Stimulated activated CD8-positive, alpha-beta memory T cell treated with anti-CD3 and anti-CD28 coated beads, Interleukin-12 subunit alpha, Interleukin-12 subunit beta, amount 100 ng/mL, for 1 hour (primary cell): ENCODE data around the gene MIR17HG.

Experiments used
- DNase-seq: peaks from one replicate; pipeline ENCODE4 v3.0.0-alpha.2; 2020; ENCODE audit warnings: low read depth

MIR17HG gene

DNA sequence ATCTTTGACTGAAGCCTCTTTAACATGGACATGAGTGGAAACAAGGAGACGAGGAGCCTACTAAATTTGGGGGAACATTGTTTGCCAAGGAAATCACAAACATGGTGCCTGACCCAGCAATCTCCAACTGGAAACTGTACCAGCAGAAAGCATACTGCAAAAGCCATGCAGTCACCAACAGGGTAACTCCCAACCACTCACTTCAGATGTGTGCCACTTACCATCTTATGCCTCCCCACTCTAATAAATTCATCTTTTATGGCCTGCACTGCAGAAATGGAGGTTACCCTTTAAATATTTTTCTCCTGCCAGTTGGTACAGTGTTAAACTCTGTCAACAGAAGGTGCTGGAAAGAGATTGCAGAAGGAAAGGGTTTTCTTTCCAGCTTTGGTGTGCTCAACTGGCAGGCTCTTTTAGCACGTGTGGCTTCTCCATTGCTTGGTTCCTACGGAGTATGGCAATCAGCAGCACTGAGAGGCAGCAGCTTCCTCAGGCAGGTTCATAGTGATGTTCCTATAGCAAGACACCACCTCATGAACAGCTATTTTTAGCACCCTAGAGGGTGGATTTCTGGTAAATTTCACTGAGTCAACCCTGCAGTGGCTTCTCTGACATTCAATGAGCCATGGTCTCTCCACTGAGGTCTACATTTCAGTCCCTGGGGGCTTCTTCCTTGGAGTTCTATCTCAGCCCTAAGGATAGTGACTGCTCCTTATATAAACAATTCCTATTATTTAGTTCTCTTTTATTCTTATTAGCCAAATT is 21.4 kb downstream of the MIR17HG start:
- no peak for DNase-seq

DNA sequence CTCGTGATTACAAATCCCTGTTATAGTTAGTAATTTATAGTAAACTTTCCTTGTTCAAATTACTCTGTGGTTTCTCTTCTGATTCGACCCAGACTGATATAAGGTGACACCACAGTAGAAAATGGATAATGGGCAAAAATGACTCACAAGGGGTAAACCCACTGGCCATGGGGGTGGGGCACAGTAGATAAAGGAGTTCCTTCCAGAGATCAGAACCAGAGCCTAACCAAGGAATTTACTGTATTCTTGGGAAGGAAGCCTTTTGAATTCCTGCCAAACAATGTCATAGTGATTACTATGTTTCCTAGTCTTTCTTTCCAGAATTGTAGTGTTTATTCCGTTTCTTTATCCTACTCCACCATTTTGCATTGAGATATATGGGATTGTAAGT is 21.9 kb downstream of the MIR17HG start:
- no peak for DNase-seq

DNA sequence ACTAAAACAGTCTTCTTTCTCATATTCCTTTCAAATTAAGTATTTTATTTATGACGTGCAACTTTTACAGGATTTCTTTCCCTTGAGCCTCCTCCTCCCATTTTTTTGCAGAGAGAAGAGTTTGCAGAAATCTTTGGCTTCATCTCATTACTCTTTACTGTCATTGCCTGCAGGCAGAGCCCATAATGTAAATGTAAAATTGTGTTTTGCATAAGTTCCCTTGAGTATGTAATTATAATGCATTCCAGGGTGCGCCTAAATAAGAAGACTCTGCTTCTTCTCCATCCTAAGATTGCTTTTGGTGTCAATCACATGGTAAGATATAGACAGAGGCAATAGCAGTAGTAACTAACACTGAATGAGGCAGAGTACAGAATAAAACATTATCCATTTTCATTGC is 23.0 kb downstream of the MIR17HG start:
- DNase-seq = no peak

DNA sequence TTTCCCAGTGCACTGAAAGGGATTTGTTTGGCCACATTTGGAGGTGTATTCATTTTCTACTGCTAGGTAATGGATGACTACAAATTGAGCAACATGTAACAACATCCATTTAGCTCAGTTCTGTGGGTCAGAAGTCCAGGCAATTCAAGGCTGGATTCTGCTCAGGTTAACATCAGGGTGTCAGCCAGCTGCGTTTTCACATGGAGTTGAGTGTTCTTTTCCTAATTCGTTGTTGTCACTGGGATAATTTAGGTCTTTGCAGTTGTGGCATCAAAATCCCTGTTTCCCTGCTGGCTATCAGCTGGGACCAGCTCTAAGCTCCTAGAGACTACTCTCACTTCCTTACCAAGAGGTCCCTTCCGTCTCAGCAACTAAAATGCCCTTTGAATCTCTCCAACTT is 25.4 kb downstream of the MIR17HG start:
- DNase-seq = no peak

DNA sequence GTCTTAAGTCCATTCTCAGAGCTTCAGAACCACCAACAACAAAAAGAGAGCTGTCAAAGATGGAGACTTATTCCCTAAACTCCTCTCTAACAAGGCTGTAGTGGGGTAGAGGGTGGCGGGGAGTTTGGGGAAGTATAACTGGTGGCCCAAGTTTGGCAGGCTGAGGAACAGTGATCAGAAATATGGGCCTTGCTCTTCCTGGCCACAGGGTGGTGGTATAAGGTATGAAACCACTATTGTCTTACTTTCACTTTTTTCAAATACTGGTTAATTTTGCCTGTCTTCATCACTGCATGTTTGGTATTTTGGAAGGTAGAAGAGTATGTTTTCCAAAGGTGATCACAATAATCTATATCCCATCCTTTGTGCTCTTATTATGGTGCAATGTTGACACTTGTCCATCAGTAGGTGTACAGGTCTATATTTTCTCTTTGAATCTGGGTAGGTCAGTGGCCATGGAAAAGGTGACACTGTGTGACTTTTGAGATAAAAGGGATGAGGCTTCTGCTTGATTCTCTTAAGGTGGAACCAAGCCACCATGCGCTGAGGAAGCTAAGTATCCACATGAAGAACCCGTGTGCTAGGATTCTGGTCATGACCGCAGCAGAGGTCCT is 27.7 kb downstream of the MIR17HG start:
- DNase-seq = no peak

DNA sequence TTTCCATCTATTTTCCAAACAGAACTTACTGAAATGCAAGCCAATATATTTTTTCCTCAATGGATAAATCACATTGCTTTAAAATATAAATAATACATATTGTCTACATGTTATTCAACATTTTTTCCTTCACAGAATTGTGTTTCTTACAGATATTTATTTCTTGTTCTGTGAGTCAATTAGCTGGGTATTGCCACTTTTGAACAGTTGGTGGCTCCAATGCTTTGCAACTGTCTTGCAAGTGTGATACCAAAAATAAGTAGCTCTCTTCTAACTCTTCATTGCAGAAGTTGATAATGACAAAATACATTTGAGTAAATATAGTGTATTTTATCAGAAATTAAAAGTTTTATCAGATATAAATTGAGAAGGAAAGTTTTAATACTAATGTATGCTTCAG is 33.9 kb downstream of the MIR17HG start:
- no peak for DNase-seq

DNA sequence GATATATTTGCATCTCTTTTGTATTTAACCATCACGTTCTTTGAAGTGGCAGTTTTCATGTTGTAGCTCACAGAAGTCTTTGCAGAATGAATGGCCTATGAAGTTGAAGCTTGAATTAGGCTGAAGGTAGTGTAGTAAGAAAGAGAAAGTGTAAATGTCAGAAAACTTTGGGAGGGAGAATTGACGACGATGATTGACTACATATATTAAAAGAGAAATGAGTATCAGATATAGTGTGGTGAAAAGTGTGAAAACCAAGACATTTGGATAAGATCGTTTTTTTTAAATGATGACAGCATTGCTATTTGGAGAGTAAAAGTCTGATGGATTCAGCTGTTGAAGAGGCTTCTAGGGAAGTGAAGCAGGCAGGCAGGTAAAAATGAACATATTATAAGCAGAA is 36.3 kb downstream of the MIR17HG start:
- DNase-seq = no peak

DNA sequence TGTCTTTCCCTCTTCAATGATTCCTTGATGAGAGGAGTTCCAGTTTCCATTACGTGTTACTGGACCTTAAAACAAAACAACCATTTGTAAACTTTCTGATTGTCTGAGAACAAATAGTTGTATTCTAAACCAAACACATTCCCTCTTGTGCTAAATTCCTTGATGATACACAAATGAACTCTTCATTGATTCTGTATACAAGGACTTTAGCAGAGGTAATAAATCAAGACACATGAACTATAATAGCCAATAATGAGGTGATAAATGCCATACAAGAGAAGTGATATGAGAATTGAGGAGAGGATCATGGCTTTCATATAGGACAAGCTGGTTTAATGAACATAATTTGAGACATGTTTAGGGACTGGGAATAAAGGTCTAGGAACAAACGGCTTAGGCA is 37.4 kb downstream of the MIR17HG start:
- DNase-seq = no peak

DNA sequence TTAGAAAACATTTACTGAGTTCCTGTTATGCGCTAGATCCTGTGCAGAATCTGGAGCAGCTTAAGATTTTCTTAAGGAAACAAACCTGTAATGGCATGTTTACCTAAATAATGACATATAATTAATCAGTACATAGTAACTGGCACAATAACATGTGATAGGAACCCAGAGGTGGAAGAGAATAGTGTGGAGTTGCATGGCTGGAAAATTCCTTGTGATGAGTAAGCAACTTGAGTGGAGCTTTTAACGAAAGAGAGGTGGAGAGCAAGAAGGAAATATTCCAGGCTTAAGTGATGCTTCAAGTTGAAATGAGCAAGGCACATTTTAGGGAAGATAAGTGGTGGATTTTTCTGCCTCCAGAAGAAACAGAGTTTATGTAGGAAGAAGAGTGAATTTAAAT is 41.7 kb downstream of the MIR17HG start:
- no peak for DNase-seq

DNA sequence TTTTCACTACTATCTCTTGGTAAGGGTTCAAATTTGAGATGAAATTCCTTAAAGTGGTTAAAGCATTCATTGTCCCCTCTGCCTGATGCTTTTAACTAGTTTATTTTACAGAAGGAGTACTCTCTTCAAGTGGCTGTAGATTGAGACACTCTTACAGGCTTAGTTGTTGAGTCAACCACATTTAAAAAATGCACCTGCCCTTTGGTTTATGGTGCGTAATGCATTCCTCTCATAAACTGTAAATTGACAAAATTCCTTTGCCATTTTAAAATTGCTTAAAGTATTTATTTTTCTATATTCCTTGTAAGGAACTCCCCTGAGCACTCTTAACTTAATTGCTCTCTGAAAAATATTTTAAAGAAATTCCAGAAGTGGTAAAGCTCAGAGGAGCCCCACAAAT is 50.1 kb downstream of the MIR17HG start:
- no peak for DNase-seq

DNA sequence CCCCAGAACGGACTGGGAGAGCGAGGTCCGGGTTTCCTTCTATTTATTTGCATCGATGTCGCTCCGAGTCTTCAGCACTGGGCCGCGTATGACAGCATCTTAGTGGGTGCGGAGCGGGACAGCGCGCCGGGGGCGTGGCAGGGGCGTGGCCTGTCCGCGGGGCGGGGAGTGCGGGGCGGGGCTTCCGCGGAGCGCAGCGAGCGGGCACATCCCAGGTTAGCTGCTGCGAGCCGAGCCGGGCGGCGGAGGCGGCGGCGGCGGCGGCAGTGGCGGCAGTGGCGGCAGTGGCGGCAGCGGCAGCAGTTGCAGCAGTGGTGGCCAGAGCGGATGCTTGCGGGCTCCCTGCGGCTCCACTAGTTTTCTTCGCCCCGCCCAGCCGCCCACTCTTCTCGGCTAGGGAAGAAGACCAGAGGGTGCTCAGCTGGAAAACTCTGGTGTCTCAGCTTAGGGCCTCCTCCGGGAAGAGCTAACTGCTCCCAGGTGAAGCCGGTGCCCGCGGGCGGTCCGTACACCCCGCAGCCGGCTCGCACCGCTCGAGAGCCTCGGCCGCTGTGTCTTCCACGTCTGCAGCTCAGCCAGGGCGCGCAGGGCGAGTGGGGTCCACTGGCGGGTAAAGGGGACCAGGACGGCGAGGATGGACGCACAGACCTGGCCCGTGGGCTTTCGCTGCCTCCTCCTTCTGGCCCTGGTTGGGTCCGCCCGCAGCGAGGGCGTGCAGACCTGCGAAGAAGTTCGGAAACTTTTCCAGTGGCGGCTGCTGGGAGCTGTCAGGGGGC is 51.1 kb downstream of the MIR17HG start, which contains the start of gene GPC5:
GPC5 (plus strand) TSS at position 209 of the 776 bp plus-strand sequence.
- DNase-seq = peak; percentile 63

DNA sequence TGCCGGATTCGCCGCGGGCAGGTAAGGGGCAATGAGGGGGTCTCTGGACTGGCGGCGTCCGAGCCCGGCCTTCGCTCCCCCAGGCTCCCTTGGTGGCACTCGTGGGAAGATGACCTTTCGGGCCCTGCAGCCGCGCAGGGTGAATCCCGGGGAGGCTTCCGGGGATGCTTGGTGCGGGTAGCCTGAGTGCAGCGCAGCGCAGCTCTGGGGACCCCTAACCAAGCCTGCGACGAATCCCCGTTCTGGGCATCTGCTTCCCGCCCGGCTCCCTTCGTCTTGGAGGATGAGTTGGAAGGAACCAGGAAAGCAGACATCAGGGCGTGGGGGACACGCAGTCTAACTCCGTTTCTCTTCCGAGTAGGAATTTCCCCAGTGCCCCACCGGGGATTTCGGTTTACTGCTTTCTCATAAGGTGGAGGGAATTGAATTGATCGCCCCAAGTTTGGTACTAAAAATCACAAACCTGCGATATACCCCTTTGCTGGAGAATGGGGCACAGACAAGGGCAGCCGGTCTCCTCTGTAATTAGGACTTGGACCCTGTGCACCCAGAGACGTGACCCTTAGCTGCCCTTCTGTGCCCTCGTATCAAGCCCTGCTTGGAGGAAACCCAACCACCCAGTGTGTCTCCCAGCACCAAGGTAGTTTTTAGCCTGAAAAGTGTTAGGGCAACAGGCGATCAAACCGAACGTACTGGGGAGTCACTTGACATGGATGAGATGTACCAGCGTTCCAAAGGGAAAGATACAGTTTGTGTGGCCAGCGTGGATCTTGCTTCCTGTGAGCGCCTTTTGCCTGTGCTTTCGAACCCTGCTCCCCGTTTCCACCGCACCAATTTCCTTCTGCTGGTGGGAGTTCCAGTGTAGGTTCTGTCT is 51.9 kb downstream of the MIR17HG start:
- no peak for DNase-seq

DNA sequence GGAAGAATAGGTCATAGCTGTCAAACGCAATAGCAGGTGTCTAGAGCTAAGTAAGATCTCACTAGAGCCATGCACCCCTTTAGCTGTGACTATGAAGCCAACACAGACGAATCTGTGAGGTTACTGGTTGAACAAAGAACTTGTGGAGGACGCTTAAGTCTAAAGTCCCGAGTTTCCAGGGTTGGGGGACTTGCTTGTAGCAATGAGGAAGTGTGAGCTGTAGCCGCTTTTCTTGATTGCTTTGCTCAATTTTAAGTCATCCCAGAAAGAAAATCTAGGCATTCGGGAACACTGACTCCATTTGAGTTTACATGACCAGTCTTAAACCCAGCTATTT is 52.5 kb downstream of the MIR17HG start:
- no peak for DNase-seq

DNA sequence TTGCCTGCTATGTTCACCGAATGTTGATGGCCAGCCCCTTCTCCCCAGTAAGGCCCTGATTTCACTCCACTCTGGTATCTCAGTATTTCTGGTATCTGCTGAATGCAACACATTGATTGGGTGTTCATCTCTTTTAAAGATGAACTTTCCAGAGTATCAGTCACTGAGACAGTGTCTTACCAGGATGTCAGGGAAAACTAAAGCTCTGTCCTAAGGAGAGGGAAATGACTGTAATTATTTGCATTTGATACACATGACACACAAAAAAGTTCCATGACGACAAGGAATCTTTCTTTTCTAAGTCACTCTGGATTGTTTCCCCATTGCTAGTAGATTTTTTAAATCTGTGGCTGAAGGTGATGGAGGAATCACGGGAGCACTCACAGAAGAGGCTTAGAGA is 53.2 kb downstream of the MIR17HG start:
- DNase-seq = no peak

DNA sequence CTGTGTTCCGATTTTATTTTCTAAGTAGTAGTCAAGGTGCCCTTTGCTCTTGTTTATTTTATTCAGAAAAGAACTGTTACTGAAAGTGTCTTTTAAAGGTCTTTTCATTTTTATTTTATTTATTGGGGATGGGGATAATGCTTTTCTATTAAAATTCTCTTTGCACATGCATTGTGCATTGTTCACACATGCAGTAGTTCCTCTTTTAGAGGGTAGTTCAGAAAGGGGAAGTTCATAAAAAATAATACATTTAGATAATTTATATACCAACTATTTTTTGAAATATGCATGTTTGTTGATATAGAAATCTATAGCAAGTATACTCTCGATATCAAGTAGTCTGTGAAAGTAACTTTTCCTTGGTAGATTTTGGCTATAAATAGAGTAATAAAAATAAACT is 54.4 kb downstream of the MIR17HG start:
- DNase-seq = no peak
